PC-9 (cell line): Measurements from ENCODE around the gene MAGED2.

ENCODE experiments used
- CTCF ChIP-seq: fragments of 200-600 bp; sonication (generic); conservative IDR thresholded peaks from 2 replicates; pipeline ENCODE4 v1.6.1; 2017; ENCODE audit warnings: mixed run types, antibody characterized with exemption, mild to moderate bottlenecking, moderate library complexity
- EZH2 ChIP-seq: fragments of 200-600 bp; sonication (generic); IDR thresholded peaks from 2 replicates; pipeline ENCODE4 v1.8.0; 2017; ENCODE audit warnings: antibody characterized with exemption, low read depth

DNA sequence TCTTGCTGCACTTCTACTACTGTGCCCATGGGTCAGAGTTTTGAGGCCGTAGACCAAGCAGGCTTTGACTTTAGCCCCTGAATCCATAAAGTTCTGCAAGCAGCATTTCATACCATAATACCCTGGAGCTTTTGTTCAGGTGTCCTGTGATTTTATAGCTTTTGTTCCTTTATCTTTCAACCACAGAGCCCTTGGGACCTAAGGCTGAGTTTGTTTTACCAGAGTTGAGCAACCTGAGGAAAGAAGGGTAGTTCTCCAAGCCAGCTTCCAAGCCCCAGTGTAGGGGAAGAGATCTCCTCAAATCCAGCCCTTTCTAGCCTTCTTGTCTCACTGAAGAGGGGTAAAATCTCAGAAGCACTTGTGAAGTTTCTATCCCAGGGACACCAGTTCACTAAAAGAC is 35.1 kb downstream of the MAGED2 start:
- TF ChIP-seq EZH2 (no peak), CTCF (no peak)
